Activated CD4-positive, alpha-beta T cell treated with anti-CD3 and anti-CD28 coated beads, Interleukin-2, amount 50 U/mL, for 4 hours (primary cell): ENCODE measurements around the gene NR5A2.

Experiments used
- DNase-seq, 2 experiments: peaks; one replicate each; pipeline ENCODE4 v3.0.0-alpha.2; 2020

NR5A2 gene

DNA sequence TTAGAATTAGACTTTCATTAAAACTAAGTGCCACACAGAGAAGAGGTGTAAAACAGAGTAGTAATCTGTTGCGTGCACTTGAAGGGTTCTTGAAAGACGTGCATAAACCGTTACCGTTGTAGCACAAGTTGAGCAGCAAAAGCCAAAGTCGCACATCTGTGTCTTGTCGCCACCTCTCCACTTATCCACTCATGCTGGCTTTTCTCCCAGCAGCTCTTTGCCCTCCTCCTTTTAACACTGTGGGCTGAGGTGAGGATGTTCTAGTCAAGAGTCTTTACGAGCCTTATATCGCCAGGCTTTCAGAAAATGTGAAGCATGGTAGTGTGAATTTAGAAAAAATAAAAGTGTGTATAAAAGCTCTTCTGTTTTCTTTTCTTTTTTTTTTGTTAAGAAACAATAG, 48.0 kb downstream of the NR5A2 start:
- DNase-seq: no peak

DNA sequence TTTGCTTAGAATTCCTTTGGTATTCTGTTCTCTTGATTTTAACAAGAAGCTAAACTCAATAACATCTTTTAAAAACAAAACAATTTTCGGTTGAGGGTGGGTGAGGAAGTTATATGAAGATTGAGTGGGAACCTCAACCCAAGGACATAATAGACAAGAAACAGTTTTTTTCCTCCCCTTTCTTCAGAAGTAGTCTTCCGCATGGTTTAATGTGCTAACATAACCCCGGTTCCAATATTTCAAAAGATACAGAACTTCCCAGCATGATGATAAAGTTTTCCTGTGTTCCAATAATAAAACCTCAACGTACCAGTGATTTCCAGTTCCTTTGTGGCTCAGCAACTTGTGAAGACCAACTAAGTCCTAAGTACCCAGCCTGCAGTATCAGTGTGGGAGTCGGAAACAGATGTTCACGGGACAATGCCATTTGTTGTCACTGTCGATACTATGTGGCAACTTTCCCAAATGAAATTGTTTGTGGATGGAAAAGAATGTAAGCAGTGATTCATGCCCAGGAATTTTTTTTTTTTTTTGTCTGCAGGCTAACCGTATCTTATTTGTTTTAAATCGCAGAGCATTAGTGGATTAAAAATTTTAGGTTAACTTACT, 48.5 kb downstream of the NR5A2 start:
- no peak for DNase-seq

DNA sequence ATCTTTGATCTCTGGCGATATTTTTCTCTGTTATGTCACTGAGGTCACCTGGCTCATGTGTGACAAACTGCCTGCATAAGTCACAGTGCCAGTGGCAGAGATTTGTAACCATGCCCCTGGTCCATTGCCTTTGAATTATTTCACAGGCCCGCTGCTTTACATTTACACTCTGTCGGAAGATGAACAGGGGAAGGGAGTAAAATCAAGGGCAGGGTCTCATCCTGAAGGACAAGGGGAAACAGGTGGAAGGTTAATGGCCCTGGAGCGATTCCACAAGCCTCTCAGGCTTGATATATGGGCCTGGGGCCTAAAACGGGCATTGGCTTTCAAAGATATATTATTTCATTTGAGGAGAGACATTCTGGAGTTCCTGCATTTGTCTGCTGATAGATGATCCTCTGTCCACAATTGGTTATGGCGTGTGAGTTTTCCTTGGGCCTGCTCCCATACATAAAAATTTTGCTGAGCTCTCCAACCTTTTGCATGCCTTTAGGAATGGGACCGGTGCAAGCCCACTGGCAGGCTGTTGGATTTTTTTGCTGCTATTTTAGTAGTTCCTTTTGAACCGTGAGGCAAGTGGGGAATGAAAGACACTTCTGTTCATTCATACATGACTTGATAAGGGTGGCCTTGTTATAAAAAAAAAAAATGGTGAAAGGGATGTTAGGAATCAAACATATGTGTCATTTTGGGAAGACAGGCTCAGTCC, 51.9 kb downstream of the NR5A2 start:
- DNase-seq: no peak

DNA sequence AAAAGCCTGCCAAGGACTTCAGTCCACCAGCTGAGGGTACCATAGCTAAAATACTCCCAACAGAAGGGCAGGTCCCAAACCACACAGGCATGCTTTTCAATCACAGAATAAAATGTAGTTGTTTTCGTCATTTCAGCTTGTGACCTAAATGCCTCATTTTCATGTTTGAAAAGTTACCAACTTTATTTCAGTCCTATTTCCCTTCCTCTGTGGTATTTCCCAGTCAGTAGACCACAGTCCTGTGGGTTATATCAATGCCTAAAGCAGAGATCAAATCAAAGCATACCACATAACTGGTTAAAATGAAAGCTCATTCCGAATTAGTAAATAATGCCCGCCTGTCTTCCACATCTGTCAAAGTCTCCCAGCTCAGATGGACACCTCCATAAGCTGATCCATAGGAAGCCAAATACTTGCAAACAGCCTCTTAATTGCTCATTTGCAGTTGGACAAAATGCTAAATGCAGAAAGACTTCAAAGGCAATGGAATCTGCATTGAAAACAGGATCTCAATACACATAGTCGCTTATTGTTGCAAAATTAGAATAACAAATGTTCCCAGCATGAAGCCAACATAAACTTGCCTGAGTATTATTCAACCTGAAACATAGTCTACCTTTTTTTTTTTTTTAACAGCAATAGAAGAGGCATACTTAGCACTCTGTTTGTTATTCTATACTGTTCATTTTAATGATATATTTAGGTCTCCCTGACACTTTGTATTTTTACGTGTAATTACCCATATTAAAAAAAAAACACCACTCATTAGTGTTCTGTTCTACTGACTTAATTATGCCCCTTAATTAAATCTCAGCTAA, 53.9 kb downstream of the NR5A2 start:
- no peak for DNase-seq

DNA sequence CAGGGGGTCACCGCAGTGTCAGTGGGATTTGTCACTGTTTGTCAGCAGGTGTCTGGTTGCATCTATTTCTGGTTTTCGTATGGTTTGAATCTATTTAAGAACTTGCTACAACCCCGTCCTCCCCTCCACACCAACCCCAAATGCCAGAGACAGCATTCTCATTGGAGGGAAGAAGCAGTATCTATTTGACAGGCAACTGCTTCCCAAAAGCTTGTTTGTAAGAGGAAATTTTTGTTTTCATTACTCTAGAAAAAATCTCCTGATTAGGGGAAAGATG, 54.4 kb downstream of the NR5A2 start:
- DNase-seq: no peak

DNA sequence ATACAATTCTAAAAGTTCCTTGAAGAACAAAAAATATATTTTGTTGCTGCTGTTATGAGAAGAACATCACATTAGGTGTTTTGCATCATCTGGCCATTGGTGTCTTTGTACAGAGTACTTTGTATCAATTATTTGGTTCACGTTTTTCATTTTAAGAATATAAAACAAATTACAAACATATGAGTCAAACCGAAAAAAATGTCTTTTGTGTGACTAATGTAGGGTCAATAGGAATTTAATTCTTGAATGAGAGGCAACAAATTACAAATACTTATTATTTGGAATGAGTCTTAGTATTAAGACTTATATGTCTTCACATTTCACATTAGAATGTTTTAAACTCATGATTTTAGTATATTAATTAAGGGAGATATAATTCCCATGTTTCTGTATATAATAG, 54.8 kb downstream of the NR5A2 start:
- DNase-seq: no peak

DNA sequence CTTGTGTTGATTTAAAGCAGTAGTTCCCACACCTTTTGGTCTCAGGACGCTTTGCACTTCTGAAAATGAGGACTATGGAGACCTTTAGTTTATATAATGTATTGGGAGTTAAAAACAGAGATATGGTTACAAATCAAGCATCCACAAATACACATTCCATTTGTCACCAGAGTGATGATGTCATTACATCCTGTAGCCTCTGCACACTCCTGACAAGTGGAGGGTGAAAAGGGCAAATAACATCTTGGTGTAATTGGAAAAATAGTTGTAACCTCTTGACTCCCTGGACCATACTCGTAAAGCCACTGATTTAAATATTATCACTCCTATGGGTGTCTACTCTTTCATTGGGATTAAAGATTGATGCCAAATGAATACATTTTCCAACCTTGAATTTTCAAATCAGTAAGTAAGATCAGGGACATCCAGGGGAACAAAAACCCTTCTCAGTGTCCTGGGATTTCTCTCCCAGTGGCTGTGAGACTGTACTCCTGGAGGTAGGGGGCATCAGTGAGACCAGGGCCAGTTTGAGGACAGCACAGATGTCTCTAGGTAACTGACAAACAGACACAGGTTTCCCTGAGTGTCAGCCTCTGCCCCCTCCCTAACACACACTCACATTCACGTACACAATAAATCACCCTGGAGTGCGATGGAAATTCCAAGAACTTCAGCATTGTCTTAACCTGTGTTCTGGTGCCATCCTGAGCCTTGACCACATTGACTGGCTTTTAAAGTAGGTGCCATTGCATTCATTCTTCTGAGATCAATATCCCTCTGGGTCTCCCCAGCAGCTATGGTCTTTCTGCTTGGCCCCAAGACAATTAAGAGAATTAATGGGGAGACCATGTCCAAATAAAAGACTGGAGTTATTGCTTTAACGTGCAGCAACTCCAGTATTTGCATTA, 63.0 kb downstream of the NR5A2 start:
- DNase-seq: no peak

DNA sequence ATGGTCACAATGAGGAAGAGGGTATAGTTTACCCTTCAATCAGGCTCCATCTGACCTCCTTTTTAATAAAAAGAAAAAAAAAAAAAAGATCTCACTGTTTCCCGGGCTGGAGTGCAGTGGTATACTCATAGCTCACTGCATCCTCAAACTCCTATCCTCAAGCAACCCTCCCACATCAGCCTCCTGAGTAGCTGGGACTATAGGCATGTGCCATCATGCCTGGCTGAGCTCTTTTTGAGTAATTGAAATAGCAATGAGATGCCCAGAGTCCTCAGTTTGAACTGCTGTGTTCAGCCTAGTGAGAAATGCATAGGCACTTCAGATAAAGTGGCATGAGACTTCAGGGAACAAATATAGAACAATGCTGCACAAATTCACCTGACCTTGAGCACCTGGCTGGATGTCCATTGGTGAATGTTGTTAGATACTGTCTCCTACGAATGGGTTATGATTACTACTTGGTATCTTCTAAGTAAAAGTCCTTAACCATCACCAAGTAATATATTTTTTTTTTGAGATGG, 67.6 kb downstream of the NR5A2 start:
- no peak for DNase-seq

DNA sequence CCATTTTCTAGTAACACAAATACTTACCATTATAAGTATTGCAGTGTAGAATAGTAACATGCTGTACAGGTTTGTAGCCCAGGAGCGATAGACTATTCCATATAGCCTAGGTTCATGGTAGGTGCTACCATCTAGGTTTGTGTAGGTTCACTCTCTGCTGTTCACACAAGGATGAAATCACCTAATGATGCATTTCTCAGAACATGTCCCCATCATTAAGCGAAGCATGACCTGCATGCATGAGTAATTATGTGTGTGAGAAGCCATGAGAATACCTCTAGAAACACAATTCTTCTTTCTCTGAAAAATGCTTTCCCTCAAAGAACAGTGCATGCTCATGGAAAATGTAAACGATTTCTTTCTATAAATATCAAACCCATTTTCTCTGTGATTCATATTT, 69.3 kb downstream of the NR5A2 start:
- no peak for DNase-seq

DNA sequence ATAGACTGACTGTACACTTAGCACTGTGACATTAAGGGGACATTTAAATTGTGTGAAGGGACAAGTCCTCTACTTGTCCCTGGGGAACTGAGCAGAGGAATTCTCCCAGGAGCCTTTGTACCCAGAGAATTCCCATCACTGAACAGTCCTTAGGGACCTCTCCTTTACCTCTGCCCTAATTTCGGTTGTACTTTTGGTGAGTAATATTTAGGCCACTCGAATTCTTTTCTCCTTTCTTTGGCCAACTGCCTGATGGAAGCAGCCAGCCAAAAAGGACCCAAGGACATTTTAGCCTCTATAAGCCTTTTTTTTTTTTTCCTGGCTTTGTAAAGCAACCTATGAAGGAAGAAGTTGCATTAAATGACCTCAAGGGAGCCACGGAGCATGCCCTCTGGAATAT, 71.5 kb downstream of the NR5A2 start:
- DNase-seq: no peak

DNA sequence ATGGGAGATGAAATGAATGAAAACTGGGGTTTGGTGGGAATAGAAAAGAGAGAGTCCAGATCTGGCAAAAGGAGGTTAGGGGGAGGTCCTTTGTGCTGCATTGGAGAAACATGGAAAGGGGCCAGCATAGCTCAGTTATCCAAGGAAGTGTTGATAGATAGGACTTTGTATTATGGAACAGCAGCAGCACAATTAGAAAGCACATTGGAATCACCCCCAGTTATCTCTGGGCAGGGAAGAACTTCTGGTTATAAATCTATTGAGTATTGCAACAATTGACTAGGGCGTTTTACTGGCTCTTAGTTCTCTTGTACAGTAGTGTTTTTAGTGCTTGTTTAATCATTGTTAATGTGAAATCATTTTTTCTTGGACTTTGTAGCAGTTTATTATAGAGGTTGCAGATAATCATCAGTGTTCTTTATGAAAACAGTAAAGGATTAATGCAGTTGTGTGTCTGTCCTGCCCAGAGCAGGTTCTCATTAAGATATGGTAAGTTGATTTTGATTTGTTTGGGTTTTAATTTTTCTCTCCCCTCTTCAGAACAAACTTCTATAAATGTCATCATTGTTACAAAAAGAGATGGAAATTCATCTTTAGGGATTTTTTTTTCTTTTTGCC, 76.6 kb downstream of the NR5A2 start:
- DNase-seq: no peak

DNA sequence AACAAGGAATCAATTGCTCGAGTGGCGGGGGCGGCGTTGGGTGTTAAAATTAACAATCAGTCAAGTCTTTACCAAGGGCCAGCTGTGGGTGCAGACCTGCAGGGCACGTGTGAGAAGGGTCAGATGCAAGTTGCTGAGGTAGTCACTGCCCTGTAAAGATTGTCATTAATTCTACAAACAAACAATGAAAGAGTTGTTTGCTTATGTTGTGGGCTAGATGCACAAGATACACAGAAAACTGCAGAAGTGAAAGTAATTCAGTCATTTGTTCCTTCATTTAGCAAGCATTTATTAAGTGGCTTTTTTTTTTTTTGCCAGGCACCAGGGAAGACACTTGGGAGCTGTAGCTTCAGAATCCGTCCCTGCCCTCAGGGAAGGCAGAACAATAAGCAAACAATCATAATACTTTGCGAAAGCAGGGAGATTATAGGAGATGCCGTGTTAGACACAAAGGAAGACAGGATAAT, 79.5 kb downstream of the NR5A2 start:
- no peak for DNase-seq

DNA sequence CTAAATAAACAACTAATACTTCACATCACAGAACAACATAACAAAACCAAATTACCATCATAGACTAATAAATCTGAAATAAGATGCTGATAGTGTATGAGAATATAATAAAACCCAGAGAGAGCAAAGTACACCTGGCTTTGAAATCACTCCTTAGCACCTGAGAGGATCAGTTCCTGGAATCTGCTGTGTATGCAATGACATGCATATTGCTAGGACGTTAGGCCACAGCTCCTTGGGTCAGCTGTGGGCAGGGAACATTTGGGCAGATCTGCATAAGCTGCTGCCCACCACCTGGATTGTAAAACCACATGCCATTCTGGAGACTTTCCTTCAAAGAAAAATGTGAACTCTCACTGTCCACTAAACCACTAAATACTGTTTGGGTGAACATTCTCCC, 81.1 kb downstream of the NR5A2 start:
- DNase-seq: no peak

DNA sequence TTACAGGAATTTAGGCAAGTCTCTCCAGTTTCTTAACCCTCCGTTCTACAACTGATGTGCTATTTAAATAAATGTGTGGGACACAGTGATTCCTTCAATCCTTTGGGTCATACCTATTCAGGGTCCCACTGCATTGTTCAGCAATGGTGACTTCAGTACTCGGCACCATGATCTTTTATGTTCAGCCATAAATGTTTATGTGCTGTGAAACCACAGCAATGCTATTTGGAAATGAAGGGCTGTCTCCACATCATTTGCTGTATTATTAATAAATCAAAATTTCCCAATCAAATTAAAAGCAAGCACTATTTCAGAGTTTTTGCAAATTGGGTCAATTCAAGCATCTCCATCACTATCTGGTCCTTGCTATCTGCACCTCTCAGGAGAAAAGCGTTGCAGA, 84.8 kb downstream of the NR5A2 start:
- no peak for DNase-seq

DNA sequence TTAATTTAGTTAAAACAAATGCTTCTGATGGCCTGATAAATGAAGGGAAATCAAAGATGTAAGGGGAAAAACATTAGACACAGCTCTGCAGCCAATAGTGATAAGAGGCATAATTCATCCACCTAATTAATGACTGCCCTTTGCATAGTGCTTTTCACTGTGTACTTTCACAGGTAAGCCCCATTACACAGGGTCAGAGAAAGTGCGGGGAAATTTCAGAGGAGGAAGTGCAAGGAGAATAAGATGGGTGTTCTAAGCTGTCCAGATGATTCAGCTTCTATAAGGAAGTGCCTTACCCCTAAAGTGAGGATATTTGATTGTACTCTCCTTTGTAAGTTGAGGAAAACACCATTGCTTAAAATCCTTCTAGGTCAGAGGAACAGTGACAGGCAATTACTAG, 88.0 kb downstream of the NR5A2 start:
- no peak for DNase-seq

DNA sequence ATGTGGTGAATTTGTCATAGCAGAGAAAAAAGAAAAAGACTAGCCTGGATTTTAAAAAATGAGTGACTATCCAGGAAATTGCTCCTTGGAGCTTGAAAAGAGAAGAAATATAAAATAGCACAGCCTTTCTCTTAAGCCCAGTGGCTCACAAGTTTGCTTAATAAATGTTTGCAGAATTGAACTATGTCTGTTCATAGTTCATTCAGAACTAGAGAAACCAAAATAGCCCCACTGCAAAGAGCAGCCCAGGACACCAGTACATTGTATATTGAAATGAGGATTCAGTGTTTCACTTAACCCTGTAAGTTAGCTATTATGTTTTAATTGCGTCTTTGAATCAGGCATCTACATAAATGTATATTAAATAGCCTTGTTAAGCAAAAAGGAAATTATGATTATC, 88.8 kb downstream of the NR5A2 start:
- DNase-seq: no peak

DNA sequence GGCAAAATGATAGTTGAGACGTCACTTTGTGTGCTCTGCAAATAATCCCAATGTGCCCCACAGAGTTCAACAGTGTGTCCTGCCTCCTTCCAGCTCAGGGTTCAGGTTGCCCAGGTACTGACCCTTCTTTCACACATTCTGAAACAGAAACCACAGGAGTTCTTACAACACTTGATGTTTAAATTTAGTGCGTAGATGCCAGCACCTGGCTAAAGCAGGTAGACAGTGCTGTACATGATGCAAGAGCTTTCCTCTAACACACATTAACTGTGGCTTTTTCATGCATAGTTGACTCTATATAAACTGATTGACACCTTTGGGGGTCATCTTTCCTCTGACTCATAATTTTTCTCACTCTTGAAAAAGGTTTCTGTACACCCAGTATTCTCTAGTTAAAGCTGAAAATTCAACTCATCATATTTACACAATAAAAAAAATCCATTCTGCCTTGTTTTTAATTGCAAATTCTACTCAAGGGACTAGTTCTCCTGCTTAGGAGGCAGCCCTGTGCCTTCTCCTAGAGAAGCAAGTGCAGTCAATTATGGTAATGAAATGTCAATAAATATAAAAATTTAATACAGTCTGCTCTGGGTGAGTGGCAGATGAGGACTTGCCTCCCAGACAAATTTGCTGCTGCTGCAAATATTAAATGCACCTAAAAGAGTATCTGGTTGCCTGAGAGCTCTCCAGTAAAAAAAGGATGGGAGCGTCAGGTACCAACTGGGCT, 91.4 kb downstream of the NR5A2 start:
- DNase-seq: no peak

DNA sequence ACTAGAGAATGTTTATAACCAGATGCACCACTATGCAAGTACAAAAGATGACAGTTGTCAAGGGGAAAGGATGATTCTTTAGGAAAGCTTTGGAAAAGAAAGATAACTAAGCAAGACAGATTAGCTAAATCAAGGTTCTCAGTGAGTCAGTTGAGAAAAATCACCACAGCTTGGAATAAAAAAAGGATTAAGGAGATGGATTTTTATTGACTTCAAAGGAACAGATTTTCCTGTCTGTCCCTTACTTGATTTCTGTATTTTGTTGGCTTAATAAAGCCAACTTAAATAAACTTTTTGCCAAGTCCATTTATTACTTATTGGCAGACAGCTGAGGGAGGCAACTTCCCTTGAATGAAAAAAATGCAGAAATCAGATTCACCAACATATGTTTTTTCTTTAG, 93.9 kb downstream of the NR5A2 start:
- DNase-seq: no peak

DNA sequence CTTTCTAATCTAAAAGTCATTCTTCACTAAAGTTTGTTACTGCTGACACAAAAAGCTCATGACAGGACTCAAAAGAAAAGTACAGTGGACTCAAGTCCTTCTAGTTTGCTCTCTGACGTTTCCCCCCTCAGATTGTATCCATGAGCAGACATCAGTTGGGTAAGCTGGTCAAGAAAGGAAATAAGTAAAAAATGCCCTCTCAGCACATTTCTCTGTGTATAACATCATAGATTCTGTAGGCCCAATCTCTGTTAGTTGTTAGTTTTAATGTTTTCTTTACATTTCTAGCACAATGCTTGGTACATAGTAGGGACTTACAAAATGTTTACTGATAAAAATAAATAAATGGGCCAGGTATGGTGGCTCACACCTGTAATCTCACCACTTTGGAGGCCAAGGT, 96.8 kb downstream of the NR5A2 start:
- no peak for DNase-seq

DNA sequence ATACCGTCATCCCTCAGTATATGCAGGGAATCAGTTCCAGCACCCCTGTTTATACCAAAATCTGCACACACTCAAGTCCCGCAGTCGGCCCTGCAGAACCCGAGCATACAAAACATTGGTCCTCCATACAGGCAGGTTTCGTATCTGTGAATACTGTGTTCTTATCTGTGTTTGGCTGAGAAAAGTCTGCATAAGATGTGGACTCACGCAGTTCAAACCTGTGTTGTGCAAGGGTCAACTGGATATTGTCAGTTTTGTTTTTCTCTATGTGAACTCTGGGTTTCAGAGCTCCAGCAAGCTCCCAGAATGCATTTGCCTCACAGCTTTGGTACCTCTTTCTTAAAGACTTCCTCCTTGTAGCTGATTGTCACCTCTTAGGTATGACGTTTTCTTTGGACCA, 100.6 kb downstream of the NR5A2 start:
- DNase-seq: no peak

DNA sequence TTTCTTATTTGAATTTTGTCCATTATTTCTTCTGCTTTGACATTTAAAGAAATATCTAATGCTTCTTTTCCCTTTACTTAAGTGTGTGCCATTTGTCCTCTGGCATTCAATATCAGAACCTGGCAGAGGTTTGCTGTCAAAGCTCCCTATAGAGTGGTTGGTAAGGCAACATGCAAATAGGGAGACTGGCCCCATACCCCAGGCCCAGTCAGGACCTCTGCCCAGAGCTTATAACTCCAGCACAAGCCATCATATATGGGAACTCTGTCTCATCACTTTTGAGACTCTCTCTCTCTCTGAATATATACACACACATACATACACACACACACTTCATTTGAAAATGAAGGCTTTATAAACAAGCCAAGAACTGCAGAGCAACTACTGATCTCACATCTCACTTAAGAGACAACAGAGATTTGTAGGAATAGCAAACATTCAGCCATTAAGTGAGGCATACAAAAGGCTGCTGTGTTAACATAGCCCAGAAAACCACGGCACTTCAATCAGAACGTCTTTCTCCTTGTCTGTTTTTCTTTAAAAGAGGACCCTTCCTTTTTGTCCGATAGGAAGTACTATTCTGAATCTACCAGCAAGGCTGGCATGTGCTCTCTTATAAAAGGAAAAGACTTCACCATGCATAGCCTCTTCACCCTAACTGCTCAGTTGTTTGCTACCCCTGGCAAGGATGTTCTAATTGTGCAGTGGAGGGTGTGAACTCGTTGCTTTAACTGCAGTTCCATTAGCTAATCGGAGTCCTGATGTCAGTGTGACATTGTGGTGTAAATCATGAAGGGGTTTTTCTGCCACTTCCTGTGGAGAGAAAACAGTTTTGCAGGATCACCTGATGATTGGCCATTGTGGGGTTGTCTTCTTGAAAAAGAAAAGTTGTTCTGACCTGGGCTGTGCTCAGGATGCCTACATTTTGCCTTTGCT, 101.7 kb downstream of the NR5A2 start:
- no peak for DNase-seq
